ENCODE measurements around the gene VPS13D.

The VPS13D gene

GRCh38 chr1:12183095-12183794, 46.6 kb upstream of the VPS13D start:
- DNase-seq (ENCODE audit: extremely low spot score), result no peak
- POLR2A ChIA-PET, result interaction anchor here (1.5 to 1.6 kb wide), 2 partner anchors 14 to 35 kb away, joined by 4 to 9 read pairs; no protein-coding TSS in a partner anchor
- no peak for TF ChIP-seq CTCF (IDR thresholded peaks at IDR 0.05; ENCODE audit: control extremely low read depth, extremely low read depth, low read depth, missing control alignments)
- CTCF ChIA-PET, result interaction anchor here (0.9 to 5.1 kb wide), 14 partner anchors 9 to 65 kb away, joined by 3 to 35 read pairs (median 4); partner anchors contain the start of gene TNFRSF1B

GRCh38 chr1:12184008-12184681, 45.7 kb upstream of the VPS13D start:
- no peak for TF ChIP-seq CTCF (IDR thresholded peaks at IDR 0.05; ENCODE audit: control extremely low read depth, extremely low read depth, low read depth, missing control alignments)
- ChIA-PET POLR2A (interaction anchor here (1.6 kb wide), 1 partner anchor 36 kb away, joined by 9 read pairs; no protein-coding TSS in a partner anchor), CTCF (interaction anchor here (1.0 to 5.1 kb wide), 12 partner anchors 8 to 66 kb away, joined by 3 to 35 read pairs (median 5); no protein-coding TSS in a partner anchor)
- DNase-seq (ENCODE audit: extremely low spot score), result peak; percentile 50

GRCh38 chr1:12185036-12185917, 44.6 kb upstream of the VPS13D start:
- POLR2A ChIA-PET, result no interaction called here
- DNase-seq (ENCODE audit: extremely low spot score), result no peak
- CTCF ChIA-PET, result interaction anchor here (1.0 to 5.1 kb wide), 5 partner anchors 9 to 60 kb away, joined by 3 to 35 read pairs (median 5); no protein-coding TSS in a partner anchor
- TF ChIP-seq CTCF (IDR thresholded peaks at IDR 0.05; ENCODE audit: control extremely low read depth, extremely low read depth, low read depth, missing control alignments), result no peak

GRCh38 chr1:12185918-12186678, 43.7 kb upstream of the VPS13D start:
- POLR2A ChIA-PET, result interaction anchor here (0.6 kb wide), 1 partner anchor 68 kb away, joined by 4 read pairs; no protein-coding TSS in a partner anchor
- TF ChIP-seq CTCF (IDR thresholded peaks at IDR 0.05; ENCODE audit: control extremely low read depth, extremely low read depth, low read depth, missing control alignments), result no peak
- DNase-seq (ENCODE audit: extremely low spot score), result no peak
- CTCF ChIA-PET, result interaction anchor here (1.0 to 2.3 kb wide), 4 partner anchors 10 to 61 kb away, joined by 3 to 7 read pairs (median 4); no protein-coding TSS in a partner anchor

- no peak for DNase-seq (ENCODE audit: extremely low spot score)
- ChIA-PET CTCF (interaction anchor here (2.3 kb wide), 1 partner anchor 62 kb away, joined by 7 read pairs; no protein-coding TSS in a partner anchor), POLR2A (interaction anchor here (0.6 kb wide), 1 partner anchor 68 kb away, joined by 4 read pairs; no protein-coding TSS in a partner anchor)
- TF ChIP-seq CTCF (IDR thresholded peaks at IDR 0.05; ENCODE audit: control extremely low read depth, extremely low read depth, low read depth, missing control alignments), result no peak
Observed at GRCh38 chr1:12186679-12186985, 43.2 kb upstream of the VPS13D start.
